WTC11 (cell line): ENCODE data around the gene PTPRJ. TPM values are rescaled to one million over a fixed set of nuclear protein-coding genes. Genes with fewer than 3 reads are reported as not detected.

Source experiments
- ATAC-seq: fragments of 200-7000 bp; cut with Tn5 transposase; 2 replicates; pipeline ENCODE4 v1.10.0; 2021; ENCODE audit warnings: mild to moderate bottlenecking, moderate library complexity
- CTCF ChIA-PET: fragments of 300-600 bp; sonication (Branson Sonifier 250); formaldehyde crosslinking; loops from one replicate; lab custom pipeline; 2021; ENCODE audit warnings: antibody characterized with exemption; lab: Charles Lee
- POLR2A ChIA-PET: fragments of 350-600 bp; sonication (Branson Sonifier 250); formaldehyde crosslinking; loops from one replicate; lab custom pipeline; 2021; ENCODE audit warnings: antibody characterized with exemption; lab: Charles Lee
- DNase-seq: peaks from one replicate; pipeline ENCODE4 v3.0.0; 2021; ENCODE audit warnings: low spot score
- H3K27ac Mint-ChIP-seq: 2 replicates; pipeline ENCODE4 v1.8.0; 2021; ENCODE audit warnings: mixed read lengths
- H3K27me3 Mint-ChIP-seq: 2 replicates; pipeline ENCODE4 v1.8.0; 2021; ENCODE audit warnings: low read depth, mild to moderate bottlenecking, moderate library complexity, mixed read lengths
- H3K36me3 Mint-ChIP-seq: 2 replicates; pipeline ENCODE4 v1.8.0; 2021; ENCODE audit warnings: mixed read lengths
- H3K4me1 Mint-ChIP-seq: 2 replicates; pipeline ENCODE4 v1.8.0; 2022; ENCODE audit warnings: mixed read lengths
- H3K4me3 Mint-ChIP-seq: 2 replicates; pipeline ENCODE4 v1.8.0; 2021; ENCODE audit warnings: mild to moderate bottlenecking, moderate library complexity, mixed read lengths
- H3K9me3 Mint-ChIP-seq: 2 replicates; pipeline ENCODE4 v1.8.0; 2021; ENCODE audit warnings: mixed read lengths
- CREB1 ChIP-seq: sonication (generic); formaldehyde crosslinking; IDR thresholded peaks from 2 replicates; pipeline ENCODE4 v1.8.0; 2023; ENCODE audit warnings: mild to moderate bottlenecking, missing genetic modification reagents
- ESRRA ChIP-seq: sonication (generic); formaldehyde crosslinking; IDR thresholded peaks from 2 replicates; pipeline ENCODE4 v1.8.1; 2022; ENCODE audit warnings: mild to moderate bottlenecking, missing genetic modification reagents, borderline replicate concordance
- ETV6 ChIP-seq: sonication (generic); formaldehyde crosslinking; IDR thresholded peaks from 2 replicates; pipeline ENCODE4 v1.8.1; 2022; ENCODE audit warnings: mild to moderate bottlenecking, missing genetic modification reagents
- FOXP1 ChIP-seq: sonication (generic); formaldehyde crosslinking; IDR thresholded peaks from 2 replicates; pipeline ENCODE4 v1.8.0; 2022; ENCODE audit warnings: missing genetic modification reagents, mild to moderate bottlenecking, moderate library complexity, borderline replicate concordance
- JAZF1 ChIP-seq: fragments of 250-450 bp; sonication (Bioruptor Pico); IDR thresholded peaks from 2 replicates; pipeline ENCODE4 v1.9.0; 2021; ENCODE audit warnings: moderate library complexity, mild to moderate bottlenecking, inconsistent platforms
- MAX ChIP-seq: sonication (generic); formaldehyde crosslinking; IDR thresholded peaks from 2 replicates; pipeline ENCODE4 v1.8.0; 2022; ENCODE audit warnings: mild to moderate bottlenecking, missing genetic modification reagents
- MXD4 ChIP-seq: fragments of 250-450 bp; sonication (Bioruptor Pico); IDR thresholded peaks from 2 replicates; pipeline ENCODE4 v1.8.0; 2021; ENCODE audit warnings: mild to moderate bottlenecking, moderate library complexity, borderline replicate concordance
- NFYB ChIP-seq: sonication (generic); formaldehyde crosslinking; conservative IDR thresholded peaks from 2 replicates; pipeline ENCODE4 v1.8.0; 2022; ENCODE audit warnings: low read depth, missing genetic modification reagents
- NR1H2 ChIP-seq: sonication (generic); formaldehyde crosslinking; IDR thresholded peaks from 2 replicates; pipeline ENCODE4 v1.9.0; 2021; ENCODE audit warnings: mild to moderate bottlenecking, moderate library complexity, missing genetic modification reagents
- NR2C2 ChIP-seq: sonication (generic); formaldehyde crosslinking; IDR thresholded peaks from 2 replicates; pipeline ENCODE4 v1.8.0; 2022; ENCODE audit warnings: mild to moderate bottlenecking, missing genetic modification reagents
- NR3C1 ChIP-seq: sonication (generic); formaldehyde crosslinking; conservative IDR thresholded peaks from 2 replicates; pipeline ENCODE4 v1.8.1; 2023; ENCODE audit warnings: low read depth, mild to moderate bottlenecking, missing genetic modification reagents
- RELA ChIP-seq: sonication (generic); formaldehyde crosslinking; IDR thresholded peaks from 2 replicates; pipeline ENCODE4 v1.8.1; 2022; ENCODE audit warnings: missing genetic modification reagents, mild to moderate bottlenecking, borderline replicate concordance
- STAT6 ChIP-seq: sonication (generic); formaldehyde crosslinking; conservative IDR thresholded peaks from 2 replicates; pipeline ENCODE4 v1.8.1; 2023; ENCODE audit warnings: mild to moderate bottlenecking, low read depth, missing genetic modification reagents, moderate library complexity
- TCF7 ChIP-seq: sonication (generic); formaldehyde crosslinking; IDR thresholded peaks from 2 replicates; pipeline ENCODE4 v1.8.0; 2022; ENCODE audit warnings: mild to moderate bottlenecking, low read depth, missing genetic modification reagents, moderate library complexity
- TEAD1 ChIP-seq: sonication (generic); formaldehyde crosslinking; IDR thresholded peaks from 2 replicates; pipeline ENCODE4 v1.8.0; 2022; ENCODE audit warnings: mild to moderate bottlenecking, missing genetic modification reagents
- TP53 ChIP-seq: sonication (generic); formaldehyde crosslinking; IDR thresholded peaks from 2 replicates; pipeline ENCODE4 v1.8.1; 2023; ENCODE audit warnings: mild to moderate bottlenecking, missing genetic modification reagents
- ZNF263 ChIP-seq: sonication (generic); formaldehyde crosslinking; IDR thresholded peaks from 2 replicates; pipeline ENCODE4 v1.8.1; 2022; ENCODE audit warnings: low read depth, mild to moderate bottlenecking, moderate library complexity, missing genetic modification reagents
- ZNF416 ChIP-seq: fragments of 250-450 bp; sonication (Bioruptor Pico); IDR thresholded peaks from 2 replicates; pipeline ENCODE4 v1.9.0; 2021; ENCODE audit warnings: mild to moderate bottlenecking, inconsistent platforms
- ZNF532 ChIP-seq: fragments of 250-450 bp; sonication (Bioruptor Pico); IDR thresholded peaks from 2 replicates; pipeline ENCODE4 v1.9.0; 2021; ENCODE audit warnings: mild to moderate bottlenecking, borderline replicate concordance
- total RNA-seq: library from RNA; stranded (reverse); gene quantifications from 3 replicates; pipeline ENCODE4 v1.2.3, GENCODE V29; 2021
- TF ChIP-seq, protein P1 (sequence below): sonication (generic); formaldehyde crosslinking; IDR thresholded peaks from 2 replicates; pipeline ENCODE4 v1.8.1; 2022; ENCODE audit warnings: mild to moderate bottlenecking, moderate library complexity, missing genetic modification reagents
- TF ChIP-seq, protein P2 (sequence below): fragments of 250-450 bp; sonication (Bioruptor Pico); IDR thresholded peaks from 2 replicates; pipeline ENCODE4 v1.9.0; 2021; ENCODE audit warnings: moderate library complexity, mild to moderate bottlenecking, inconsistent platforms, borderline replicate concordance
- TF ChIP-seq, protein P3 (sequence below): sonication (generic); formaldehyde crosslinking; IDR thresholded peaks from 2 replicates; pipeline ENCODE4 v1.8.1; 2022; ENCODE audit warnings: mild to moderate bottlenecking, missing genetic modification reagents, moderate library complexity, borderline replicate concordance
- TF ChIP-seq, protein P4 (sequence below): sonication (generic); formaldehyde crosslinking; IDR thresholded peaks from 2 replicates; pipeline ENCODE4 v1.8.1; 2022; ENCODE audit warnings: missing genetic modification reagents, borderline replicate concordance
- TF ChIP-seq, protein P5 (sequence below): sonication (generic); formaldehyde crosslinking; IDR thresholded peaks from 2 replicates; pipeline ENCODE4 v1.8.0; 2022; ENCODE audit warnings: mild to moderate bottlenecking, missing genetic modification reagents

Gene PTPRJ
- total RNA-seq, 1 experiment from 2014 or later = 19.5 TPM

GRCh38 chr11:47987310-47987709 lies 7.0 kb downstream of the PTPRJ start (continued):
- TF ChIP-seq, protein P1, sequence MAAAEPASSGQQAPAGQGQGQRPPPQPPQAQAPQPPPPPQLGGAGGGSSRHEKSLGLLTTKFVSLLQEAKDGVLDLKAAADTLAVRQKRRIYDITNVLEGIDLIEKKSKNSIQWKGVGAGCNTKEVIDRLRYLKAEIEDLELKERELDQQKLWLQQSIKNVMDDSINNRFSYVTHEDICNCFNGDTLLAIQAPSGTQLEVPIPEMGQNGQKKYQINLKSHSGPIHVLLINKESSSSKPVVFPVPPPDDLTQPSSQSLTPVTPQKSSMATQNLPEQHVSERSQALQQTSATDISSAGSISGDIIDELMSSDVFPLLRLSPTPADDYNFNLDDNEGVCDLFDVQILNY (CRISPR knock-in tag) = no peak
- TF ChIP-seq, protein P2, sequence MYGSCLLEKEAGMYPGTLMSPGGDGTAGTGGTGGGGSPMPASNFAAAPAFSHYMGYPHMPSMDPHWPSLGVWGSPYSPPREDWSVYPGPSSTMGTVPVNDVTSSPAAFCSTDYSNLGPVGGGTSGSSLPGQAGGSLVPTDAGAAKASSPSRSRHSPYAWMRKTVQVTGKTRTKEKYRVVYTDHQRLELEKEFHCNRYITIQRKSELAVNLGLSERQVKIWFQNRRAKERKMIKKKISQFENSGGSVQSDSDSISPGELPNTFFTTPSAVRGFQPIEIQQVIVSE = no peak
- TF ChIP-seq NR2C2 (CRISPR knock-in tag) (no peak), NFYB (no peak), ZNF263 (CRISPR knock-in tag) (no peak), TP53 (no peak), STAT6 (no peak), MXD4 (CRISPR knock-in tag) (no peak)

GRCh38 chr11:47987781-47988180 lies 7.4 kb downstream of the PTPRJ start:
- H3K27me3 Mint-ChIP-seq = no peaks in the 10 kb centered on the region; the same call in 1 of the 2 replicates
- no peaks in the 10 kb centered on the region for H3K9me3 Mint-ChIP-seq
- ChIA-PET CTCF (no interaction called here), POLR2A (no interaction called here)
- no peak overlapping the region for H3K27ac Mint-ChIP-seq
- TF ChIP-seq CREB1 (CRISPR knock-in tag) (no peak), NR1H2 (no peak), RELA (CRISPR knock-in tag) (no peak), NFYB (no peak), FOXP1 (no peak), TEAD1 (CRISPR knock-in tag) (no peak), NR3C1 (CRISPR knock-in tag) (no peak), ZNF416 (CRISPR knock-in tag) (no peak), ZNF532 (CRISPR knock-in tag) (no peak), TCF7 (CRISPR knock-in tag) (no peak), ESRRA (CRISPR knock-in tag) (no peak), MAX (CRISPR knock-in tag) (no peak), MXD4 (CRISPR knock-in tag) (no peak), JAZF1 (no peak), ETV6 (no peak)
- TF ChIP-seq, protein P3, sequence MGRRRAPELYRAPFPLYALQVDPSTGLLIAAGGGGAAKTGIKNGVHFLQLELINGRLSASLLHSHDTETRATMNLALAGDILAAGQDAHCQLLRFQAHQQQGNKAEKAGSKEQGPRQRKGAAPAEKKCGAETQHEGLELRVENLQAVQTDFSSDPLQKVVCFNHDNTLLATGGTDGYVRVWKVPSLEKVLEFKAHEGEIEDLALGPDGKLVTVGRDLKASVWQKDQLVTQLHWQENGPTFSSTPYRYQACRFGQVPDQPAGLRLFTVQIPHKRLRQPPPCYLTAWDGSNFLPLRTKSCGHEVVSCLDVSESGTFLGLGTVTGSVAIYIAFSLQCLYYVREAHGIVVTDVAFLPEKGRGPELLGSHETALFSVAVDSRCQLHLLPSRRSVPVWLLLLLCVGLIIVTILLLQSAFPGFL (CRISPR knock-in tag) = no peak
- TF ChIP-seq, protein P4, sequence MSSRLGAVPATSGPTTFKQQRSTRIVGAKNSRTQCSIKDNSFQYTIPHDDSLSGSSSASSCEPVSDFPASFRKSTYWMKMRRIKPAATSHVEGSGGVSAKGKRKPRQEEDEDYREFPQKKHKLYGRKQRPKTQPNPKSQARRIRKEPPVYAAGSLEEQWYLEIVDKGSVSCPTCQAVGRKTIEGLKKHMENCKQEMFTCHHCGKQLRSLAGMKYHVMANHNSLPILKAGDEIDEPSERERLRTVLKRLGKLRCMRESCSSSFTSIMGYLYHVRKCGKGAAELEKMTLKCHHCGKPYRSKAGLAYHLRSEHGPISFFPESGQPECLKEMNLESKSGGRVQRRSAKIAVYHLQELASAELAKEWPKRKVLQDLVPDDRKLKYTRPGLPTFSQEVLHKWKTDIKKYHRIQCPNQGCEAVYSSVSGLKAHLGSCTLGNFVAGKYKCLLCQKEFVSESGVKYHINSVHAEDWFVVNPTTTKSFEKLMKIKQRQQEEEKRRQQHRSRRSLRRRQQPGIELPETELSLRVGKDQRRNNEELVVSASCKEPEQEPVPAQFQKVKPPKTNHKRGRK (CRISPR knock-in tag) = no peak
- TF ChIP-seq, protein P5, sequence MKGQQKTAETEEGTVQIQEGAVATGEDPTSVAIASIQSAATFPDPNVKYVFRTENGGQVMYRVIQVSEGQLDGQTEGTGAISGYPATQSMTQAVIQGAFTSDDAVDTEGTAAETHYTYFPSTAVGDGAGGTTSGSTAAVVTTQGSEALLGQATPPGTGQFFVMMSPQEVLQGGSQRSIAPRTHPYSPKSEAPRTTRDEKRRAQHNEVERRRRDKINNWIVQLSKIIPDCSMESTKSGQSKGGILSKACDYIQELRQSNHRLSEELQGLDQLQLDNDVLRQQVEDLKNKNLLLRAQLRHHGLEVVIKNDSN (CRISPR knock-in tag) = no peak
- TF ChIP-seq, protein P1 (CRISPR knock-in tag) = no peak
- ATAC-seq (no peak), DNase-seq (no peak)
- H3K4me3 Mint-ChIP-seq = no peak overlapping the region
- peaks cover 3% of the 10 kb centered on the region; the same call in 1 of the 2 replicates for H3K36me3 Mint-ChIP-seq
- peaks cover 45% of the 10 kb centered on the region for H3K4me1 Mint-ChIP-seq
